B cell (primary cell): ENCODE measurements around the gene EGLN2.
A peak's percentile ranks its signal among the peaks of the same experiment; 100 is the strongest.

Experiments used
- CTCF ChIP-seq: fragments of 200-600 bp; IDR thresholded peaks from one replicate; pipeline ENCODE4 v1.8.0; 2022; ENCODE audit warnings: antibody characterized with exemption, mild to moderate bottlenecking
- EZH2 ChIP-seq: IDR thresholded peaks from 2 replicates; pipeline ENCODE4 v1.6.1; 2012; ENCODE audit warnings: borderline replicate concordance, low read depth, mild to moderate bottlenecking, moderate library complexity, low read length; ENCODE audit not compliant: insufficient read depth, poor library complexity, severe bottlenecking

DNA sequence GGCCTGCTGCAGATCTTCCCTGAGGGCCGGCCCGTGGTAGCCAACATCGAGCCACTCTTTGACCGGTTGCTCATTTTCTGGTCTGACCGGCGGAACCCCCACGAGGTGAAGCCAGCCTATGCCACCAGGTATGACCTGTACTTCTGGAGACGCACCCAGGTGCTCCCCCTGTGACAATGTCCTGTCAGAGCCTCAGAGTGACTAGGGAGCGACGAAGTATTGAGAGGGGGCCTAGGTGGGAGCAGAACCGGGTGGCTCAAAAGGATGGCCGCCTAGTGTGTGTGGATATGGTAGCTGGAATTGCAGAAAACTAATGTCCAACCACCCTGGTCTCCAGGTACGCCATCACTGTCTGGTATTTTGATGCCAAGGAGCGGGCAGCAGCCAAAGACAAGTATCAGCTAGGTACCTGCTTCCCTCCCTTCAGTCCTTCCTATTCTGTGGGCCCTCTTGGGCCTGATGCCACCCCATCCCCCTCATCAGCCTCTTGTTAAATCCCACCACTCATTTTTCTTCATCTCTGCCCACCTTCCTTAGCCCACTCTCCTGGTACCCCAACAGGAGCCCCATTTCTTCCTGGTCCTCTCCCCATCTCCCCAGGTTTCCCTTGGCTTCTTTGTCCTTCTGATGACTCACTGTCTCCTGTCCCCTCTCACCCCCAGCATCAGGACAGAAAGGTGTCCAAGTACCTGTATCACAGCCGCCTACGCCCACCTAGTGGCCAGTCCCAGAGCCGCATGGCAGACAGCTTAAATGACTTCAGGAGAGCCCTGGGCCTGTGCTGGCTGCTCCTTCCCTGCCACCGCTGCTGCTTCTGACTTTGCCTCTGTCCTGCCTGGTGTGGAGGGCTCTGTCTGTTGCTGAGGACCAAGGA lies 8.4 kb downstream of the EGLN2 start:
- TF ChIP-seq CTCF (peak; percentile 63), EZH2 (no peak)
